Smooth muscle cell (in vitro differentiated cells): ENCODE data around the gene ELP6. TPM values are rescaled to one million over a fixed set of nuclear protein-coding genes. Genes with fewer than 3 reads are reported as not detected.

Experiments used
- DNase-seq: peaks from one replicate; lab custom pipeline; 2025; ENCODE audit not compliant: unreplicated experiment; lab: John Stamatoyannopoulos, UW
- H2AFZ ChIP-seq: fragments of 200-600 bp; sonication (generic); 2 replicates; pipeline ENCODE4 v1.6.0; 2016; ENCODE audit warnings: antibody characterized with exemption, low read depth, mild to moderate bottlenecking
- H3F3A ChIP-seq: fragments of 200-600 bp; sonication (generic); 2 replicates; pipeline ENCODE4 v1.6.0; 2017; ENCODE audit warnings: antibody characterized with exemption, low read depth
- H3K27ac ChIP-seq: fragments of 200-600 bp; sonication (generic); 2 replicates; pipeline ENCODE4 v1.5.1; 2016; ENCODE audit warnings: low read depth, mild to moderate bottlenecking
- H3K27me3 ChIP-seq: fragments of 200-600 bp; sonication (generic); 2 replicates; pipeline ENCODE4 v1.6.1; 2016; ENCODE audit warnings: low read depth, mild to moderate bottlenecking
- H3K36me3 ChIP-seq: fragments of 200-600 bp; sonication (generic); 2 replicates; pipeline ENCODE4 v1.5.1; 2016; ENCODE audit warnings: low read depth
- H3K4me1 ChIP-seq: fragments of 200-600 bp; sonication (generic); 2 replicates; pipeline ENCODE4 v1.5.1; 2016; ENCODE audit warnings: low read depth
- H3K4me2 ChIP-seq: fragments of 200-600 bp; sonication (generic); 2 replicates; pipeline ENCODE4 v1.6.0; 2016; ENCODE audit warnings: mild to moderate bottlenecking
- H3K4me3 ChIP-seq: fragments of 200-600 bp; sonication (generic); 2 replicates; pipeline ENCODE4 v1.5.1; 2016; ENCODE audit warnings: mild to moderate bottlenecking
- H3K79me2 ChIP-seq: fragments of 200-600 bp; sonication (generic); 2 replicates; pipeline ENCODE4 v1.6.0; 2016; ENCODE audit warnings: low read depth, mild to moderate bottlenecking
- H3K9ac ChIP-seq: fragments of 200-600 bp; sonication (generic); 2 replicates; pipeline ENCODE4 v1.6.0; 2016; ENCODE audit warnings: low read depth
- H3K9me3 ChIP-seq: fragments of 200-600 bp; sonication (generic); replicated peaks from 2 replicates; pipeline ENCODE4 v1.5.1; 2016; ENCODE audit warnings: low read depth
- H4K20me1 ChIP-seq: fragments of 200-600 bp; sonication (generic); 2 replicates; pipeline ENCODE4 v1.6.0; 2016; ENCODE audit warnings: low read depth
- CTCF ChIP-seq: fragments of 200-600 bp; sonication (generic); IDR thresholded peaks from 2 replicates; pipeline ENCODE4 v1.5.1; 2017; ENCODE audit warnings: borderline replicate concordance, mild to moderate bottlenecking, antibody characterized with exemption; ENCODE audit not compliant: insufficient read depth, poor library complexity, severe bottlenecking
- WGBS: methylation state at CpG from one replicate; pipeline ENCODE4 v1.1.7; 2016; ENCODE audit warnings: low lambda C conversion rate; 5-methylcytosine and 5-hydroxymethylcytosine counted together
- polyA plus RNA-seq: library from polyadenylated mRNA; unstranded; fragments of >200 nt; fragmentation: Nextera tagmentation; extraction: Ambion mirVana; gene quantifications from 2 replicates; pipeline ENCODE4 v1.2.1, GENCODE V29; 2016
- total RNA-seq: library from RNA; depleted of rRNA; stranded (reverse); fragments of >200 nt; gene quantifications from 2 replicates; pipeline ENCODE4 v1.2.3, GENCODE V29; 2014

The ELP6 gene
- total and polyA plus RNA-seq, 2 experiments from 2014 or later: 25.5 to 41.5 TPM

DNA sequence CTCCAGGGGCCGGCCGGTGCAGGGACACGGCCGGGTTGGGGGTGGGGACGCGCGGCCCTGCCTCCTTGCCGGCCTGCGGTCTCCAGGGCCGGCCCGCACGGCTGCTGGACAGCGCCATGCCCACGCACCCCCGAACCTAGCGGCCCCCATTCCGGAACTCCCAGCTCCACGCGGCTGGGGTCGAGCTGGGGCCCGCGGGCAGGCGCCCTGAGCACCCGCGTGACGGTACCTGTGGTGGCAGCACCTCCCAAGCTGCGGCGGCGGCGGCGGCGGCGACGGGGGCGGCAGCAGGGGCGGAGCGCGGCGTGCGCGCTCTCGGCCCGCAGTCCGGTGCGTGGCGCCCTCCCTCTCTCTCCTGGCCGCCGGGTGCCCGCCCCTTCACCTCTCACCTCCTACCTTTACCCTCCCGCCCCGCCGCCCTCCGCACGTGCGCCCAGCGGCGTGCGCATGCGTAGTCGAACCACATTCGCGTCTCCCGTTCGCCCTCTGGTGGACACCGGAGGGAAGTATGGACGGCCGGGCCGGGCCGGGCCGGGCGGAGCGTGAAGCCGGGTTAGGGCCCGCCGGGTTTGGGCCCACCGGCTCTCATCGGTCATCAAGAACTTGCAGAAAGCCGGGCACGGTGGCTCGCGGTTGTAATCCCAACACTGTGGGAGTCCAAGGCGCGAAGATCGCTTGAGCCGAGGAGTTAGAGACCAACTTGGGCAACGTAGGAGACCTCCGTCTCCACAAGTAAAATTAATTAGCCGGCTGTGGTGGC lies 37.8 kb downstream of the ELP6 start, which contains the start of gene SCAP:
Gene SCAP (minus strand): TSS at position 372 of the 760 bp plus-strand sequence. CDS start 32,948 bp downstream, outside the sequence.
- Histone ChIP-seq H3K4me3 (peak within 1 kb of the TSS; percentile 88), H3K4me1 (peaks cover 8% of the 10 kb centered on the region), H3K27ac (peak within 1 kb of the TSS; percentile 61), H3K9me3 (no peaks in the 10 kb centered on the region), H3F3A (no peaks in the 10 kb centered on the region), H3K9ac (peak within 1 kb of the TSS; percentile 60), H4K20me1 (peaks cover 28% of the 10 kb centered on the region), H2AFZ (peak within 1 kb of the TSS; percentile 87), H3K36me3 (no peaks in the 10 kb centered on the region), H3K27me3 (no peaks in the 10 kb centered on the region), H3K79me2 (peaks cover 40% of the 10 kb centered on the region), H3K4me2 (peak within 1 kb of the TSS; percentile 89)
- peak; percentile 62 for DNase-seq
- 6% methylated on average over 63 of the region's 88 CpGs for WGBS
- peak; percentile 89 for TF ChIP-seq CTCF

- no peaks in the 10 kb centered on the region for H3K9me3 ChIP-seq
- no peak for TF ChIP-seq CTCF
- peaks cover 35% of the 10 kb centered on the region for H4K20me1 ChIP-seq
- H3K4me1 ChIP-seq: peaks cover 8% of the 10 kb centered on the region
- H3K9ac ChIP-seq: peak overlapping the region; percentile 60
- H3K27me3 ChIP-seq: no peaks in the 10 kb centered on the region
- peak overlapping the region; percentile 89 for H3K4me2 ChIP-seq
- peak overlapping the region; percentile 61 for H3K27ac ChIP-seq
- no peaks in the 10 kb centered on the region for H3K36me3 ChIP-seq
- H2AFZ ChIP-seq: peak overlapping the region; percentile 63
- peaks cover 46% of the 10 kb centered on the region for H3K79me2 ChIP-seq
- 3% methylated on average over 24 of the region's 24 CpGs for WGBS
- peak overlapping the region; percentile 88 for H3K4me3 ChIP-seq
- no peak for DNase-seq
- H3F3A ChIP-seq: no peaks in the 10 kb centered on the region
Measured at GRCh38 chr3:47475029-47475569, 38.4 kb downstream of the ELP6 start.

DNA sequence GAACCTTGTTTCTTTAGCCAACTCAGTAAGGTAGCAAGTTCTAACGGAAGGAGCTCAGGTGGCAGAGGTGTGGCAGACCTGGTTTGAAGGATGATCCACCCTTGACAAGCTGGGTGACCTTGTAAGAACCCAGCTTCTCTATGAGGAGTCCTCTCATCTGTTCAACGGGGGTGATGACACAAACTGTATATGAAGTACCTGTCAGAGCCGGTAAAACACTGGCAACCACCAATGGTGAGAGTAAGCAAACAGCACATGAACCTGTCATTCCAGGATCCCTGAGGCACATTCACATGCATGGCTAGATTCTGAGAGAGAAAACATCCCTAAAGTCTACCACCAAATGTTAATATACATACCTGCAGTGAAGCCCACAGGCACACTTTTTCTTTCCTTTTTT lies 40.1 kb downstream of the ELP6 start:
- peaks cover 59% of the 10 kb centered on the region for H3K79me2 ChIP-seq
- no peak overlapping the region for H3K9ac ChIP-seq
- H3K27ac ChIP-seq: no peak overlapping the region
- H3K27me3 ChIP-seq: no peaks in the 10 kb centered on the region
- no peak overlapping the region for H3K4me2 ChIP-seq
- no peaks in the 10 kb centered on the region for H3K36me3 ChIP-seq
- TF ChIP-seq CTCF: no peak
- no peaks in the 10 kb centered on the region for H3F3A ChIP-seq
- peaks cover 8% of the 10 kb centered on the region for H3K4me1 ChIP-seq
- H3K4me3 ChIP-seq: no peak overlapping the region
- peaks cover 38% of the 10 kb centered on the region for H4K20me1 ChIP-seq
- no peak for DNase-seq
- no peak overlapping the region for H2AFZ ChIP-seq
- no peaks in the 10 kb centered on the region for H3K9me3 ChIP-seq
- 80% methylated on average over 3 of the region's 3 CpGs for WGBS
